ENCODE measurements around the gene RPL22.

The RPL22 gene

DNA sequence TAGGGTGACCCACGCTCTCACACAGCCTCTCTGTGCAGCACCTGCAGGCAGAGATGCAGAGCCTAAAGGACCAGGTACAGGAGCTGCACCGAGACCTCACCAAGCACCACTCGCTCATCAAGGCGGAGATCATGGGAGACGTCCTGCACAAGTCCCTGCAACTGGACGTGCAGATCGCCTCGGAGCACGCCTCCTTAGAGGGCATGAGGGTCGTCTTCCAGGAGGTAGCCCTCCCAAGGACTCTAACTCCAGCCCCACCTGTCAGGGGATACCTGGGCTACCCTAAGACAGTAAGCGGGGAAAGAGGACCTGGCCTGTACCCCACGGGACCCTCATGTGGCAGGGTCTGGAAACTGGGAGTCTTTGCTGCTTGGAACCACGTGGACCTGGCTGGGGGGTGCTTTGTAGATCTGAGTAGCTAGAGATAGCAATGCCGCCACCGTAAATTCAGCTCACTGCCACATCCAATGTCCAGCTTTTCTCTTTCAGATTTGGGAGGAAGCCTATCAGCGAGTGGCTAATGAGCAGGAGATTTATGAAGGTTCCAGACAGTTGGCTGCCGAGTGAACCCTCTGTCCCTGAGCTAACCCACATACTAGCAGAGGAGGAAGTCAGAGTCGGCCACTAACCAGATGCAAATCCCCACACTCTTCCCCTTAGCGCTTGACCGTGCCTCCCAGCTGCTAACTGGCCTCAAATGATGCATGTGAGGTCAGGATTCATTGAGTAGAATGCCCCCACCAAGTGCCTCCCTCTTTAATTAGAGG is 13.0 kb upstream of the RPL22 start:
- H3K36me3 ChIP-seq: no peaks in the 10 kb centered on the region
- H3K4me1 ChIP-seq (ENCODE audit: control insufficient read depth in 1 of 2, insufficient read depth in 1 of 2, low read depth in 1 of 2, low read length in 1 of 2): peaks cover 10 to 13% of the 10 kb centered on the region in 2 experiments
- H3K4me3 ChIP-seq (ENCODE audit: low read depth in 1 of 2, low read length in 1 of 2): no peak overlapping the region
- TF ChIP-seq, protein P1, sequence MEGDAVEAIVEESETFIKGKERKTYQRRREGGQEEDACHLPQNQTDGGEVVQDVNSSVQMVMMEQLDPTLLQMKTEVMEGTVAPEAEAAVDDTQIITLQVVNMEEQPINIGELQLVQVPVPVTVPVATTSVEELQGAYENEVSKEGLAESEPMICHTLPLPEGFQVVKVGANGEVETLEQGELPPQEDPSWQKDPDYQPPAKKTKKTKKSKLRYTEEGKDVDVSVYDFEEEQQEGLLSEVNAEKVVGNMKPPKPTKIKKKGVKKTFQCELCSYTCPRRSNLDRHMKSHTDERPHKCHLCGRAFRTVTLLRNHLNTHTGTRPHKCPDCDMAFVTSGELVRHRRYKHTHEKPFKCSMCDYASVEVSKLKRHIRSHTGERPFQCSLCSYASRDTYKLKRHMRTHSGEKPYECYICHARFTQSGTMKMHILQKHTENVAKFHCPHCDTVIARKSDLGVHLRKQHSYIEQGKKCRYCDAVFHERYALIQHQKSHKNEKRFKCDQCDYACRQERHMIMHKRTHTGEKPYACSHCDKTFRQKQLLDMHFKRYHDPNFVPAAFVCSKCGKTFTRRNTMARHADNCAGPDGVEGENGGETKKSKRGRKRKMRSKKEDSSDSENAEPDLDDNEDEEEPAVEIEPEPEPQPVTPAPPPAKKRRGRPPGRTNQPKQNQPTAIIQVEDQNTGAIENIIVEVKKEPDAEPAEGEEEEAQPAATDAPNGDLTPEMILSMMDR (IDR thresholded peaks at IDR 0.05): no peak
- H3K27ac ChIP-seq: no peak overlapping the region
- H3K27me3 ChIP-seq: peaks cover 72% of the 10 kb centered on the region
- no peaks in the 10 kb centered on the region for H3K9me3 ChIP-seq

DNA sequence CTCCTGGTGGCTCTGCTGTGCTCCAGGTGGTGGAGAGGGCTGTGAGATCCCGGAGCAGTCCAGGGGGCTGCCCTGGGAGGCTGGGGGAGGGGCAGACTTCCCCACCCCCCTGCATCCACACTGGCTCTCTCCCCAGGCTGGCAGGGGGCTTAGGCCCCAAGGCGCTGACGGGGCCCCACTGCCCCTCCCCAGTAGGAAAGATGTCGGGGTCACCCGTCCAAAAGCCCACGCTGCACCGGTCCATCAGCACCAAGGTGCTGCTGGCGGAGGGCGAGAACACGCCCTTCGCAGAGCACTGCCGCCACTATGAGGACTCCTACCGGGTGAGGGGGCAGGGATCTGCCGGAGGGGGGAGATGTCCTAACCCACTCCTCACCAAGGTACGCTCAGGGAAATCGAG is 12.3 kb upstream of the RPL22 start:
- Histone ChIP-seq H3K27me3 (peaks cover 73% of the 10 kb centered on the region), H3K4me3 (ENCODE audit: low read depth in 1 of 2, low read length in 1 of 2) (no peak overlapping the region), H3K4me1 (ENCODE audit: control insufficient read depth in 1 of 2, insufficient read depth in 1 of 2, low read depth in 1 of 2, low read length in 1 of 2) (peaks cover 10 to 13% of the 10 kb centered on the region in 2 experiments), H3K27ac (no peak overlapping the region), H3K9me3 (no peaks in the 10 kb centered on the region), H3K36me3 (no peaks in the 10 kb centered on the region)
- TF ChIP-seq, protein P1 (IDR thresholded peaks at IDR 0.05): no peak

DNA sequence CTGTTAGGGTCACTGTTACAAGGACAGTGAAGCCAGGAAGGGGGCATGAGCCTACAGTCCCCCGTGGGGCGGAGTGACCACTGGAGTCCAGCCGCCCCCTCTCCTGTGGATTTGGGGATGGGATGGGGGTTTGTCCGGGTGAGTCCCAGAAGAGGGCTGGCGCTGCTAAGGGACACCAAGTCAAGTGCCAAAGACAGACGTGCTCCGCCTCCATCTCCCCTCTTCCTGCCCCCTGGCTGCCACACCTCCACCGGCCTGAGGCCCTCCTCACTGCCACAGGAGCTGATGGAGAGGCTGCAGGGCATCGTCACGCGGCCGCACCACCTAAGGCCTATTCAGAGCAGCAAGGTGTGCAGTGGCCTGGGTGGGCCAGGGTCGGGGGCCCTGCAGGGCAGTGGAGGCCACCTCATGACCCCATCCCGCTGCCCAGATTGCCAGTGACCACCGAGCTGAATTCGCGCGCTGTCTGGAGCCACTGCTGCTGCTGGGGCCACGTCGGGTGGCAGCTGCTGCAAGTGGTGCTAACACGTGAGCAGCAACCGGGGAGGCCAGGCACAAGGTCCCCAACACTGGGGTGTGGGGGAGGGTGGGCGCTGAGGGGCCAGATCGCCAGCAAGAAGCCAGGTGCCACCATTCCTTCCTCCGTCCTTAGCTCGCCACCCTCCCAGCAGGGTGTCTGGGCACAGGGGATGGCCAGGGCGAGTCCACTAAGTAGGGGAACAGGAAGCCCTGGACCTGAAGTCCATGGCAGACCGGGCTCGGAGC is 11.4 kb upstream of the RPL22 start:
- TF ChIP-seq, protein P1 (IDR thresholded peaks at IDR 0.05): no peak
- Histone ChIP-seq H3K4me3 (ENCODE audit: low read depth in 1 of 2, low read length in 1 of 2) (no peak overlapping the region), H3K27me3 (peaks cover 83% of the 10 kb centered on the region)

DNA sequence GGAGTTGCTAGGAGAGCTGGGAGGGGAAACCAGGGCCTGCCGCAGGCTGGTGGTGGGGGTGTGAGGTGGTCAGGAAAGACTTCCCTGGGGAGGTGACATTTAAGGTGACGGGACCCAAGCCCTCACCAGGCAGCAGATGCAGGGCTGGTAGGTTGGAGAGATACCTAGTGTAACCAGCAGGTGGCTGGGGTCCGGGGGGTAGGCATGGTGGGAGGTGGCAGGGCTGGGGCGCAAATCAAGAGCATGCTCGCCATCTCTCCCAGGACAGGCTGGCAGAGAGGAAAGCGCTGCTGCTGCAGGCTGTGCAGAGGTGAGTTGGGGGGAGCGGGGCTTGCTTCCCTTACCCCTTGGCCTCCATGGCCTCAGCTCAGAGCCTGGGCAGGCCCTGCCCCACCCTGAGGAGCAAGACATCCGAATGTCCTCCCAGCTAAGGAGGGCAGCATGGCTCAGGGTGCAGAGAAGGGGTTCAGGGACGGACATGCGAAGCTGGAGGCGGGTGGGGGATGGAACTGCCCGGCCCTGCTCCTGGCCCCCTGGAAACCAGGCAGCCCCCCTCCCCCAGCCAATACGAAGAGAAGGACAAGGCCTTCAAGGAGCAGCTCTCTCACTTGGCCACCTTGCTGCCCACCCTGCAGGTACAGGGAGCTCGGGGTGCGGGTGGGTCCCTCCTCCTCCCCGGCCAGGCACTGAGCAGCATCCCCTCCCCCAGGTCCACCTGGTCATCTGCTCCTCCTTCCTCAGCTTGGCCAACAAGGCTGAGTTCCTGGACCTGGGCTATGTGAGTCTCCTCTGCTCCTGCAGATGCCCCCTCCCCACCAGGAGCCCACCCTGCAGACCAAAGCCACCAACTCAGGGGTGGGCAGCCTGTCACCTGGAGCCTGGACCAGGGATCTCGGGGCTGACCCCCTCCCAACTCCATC is 10.5 kb upstream of the RPL22 start:
- Histone ChIP-seq H3K9me3 (no peaks in the 10 kb centered on the region), H3K36me3 (no peaks in the 10 kb centered on the region), H3K27me3 (peaks cover 92% of the 10 kb centered on the region), H3K4me1 (ENCODE audit: control insufficient read depth in 1 of 2, insufficient read depth in 1 of 2, low read depth in 1 of 2, low read length in 1 of 2) (peaks cover 25 to 31% of the 10 kb centered on the region in 2 experiments), H3K27ac (no peak overlapping the region), H3K4me3 (ENCODE audit: low read depth in 1 of 2, low read length in 1 of 2) (peak overlapping the region in 1 of 2 experiments; percentile 36)
- TF ChIP-seq, protein P1 (IDR thresholded peaks at IDR 0.05): no peak

More for the DNA sequence above, 11.4 kb upstream of the RPL22 start:
- Histone ChIP-seq H3K9me3 (no peaks in the 10 kb centered on the region), H3K4me1 (ENCODE audit: control insufficient read depth in 1 of 2, insufficient read depth in 1 of 2, low read depth in 1 of 2, low read length in 1 of 2) (peaks cover 16 to 22% of the 10 kb centered on the region in 2 experiments), H3K27ac (no peak overlapping the region), H3K36me3 (no peaks in the 10 kb centered on the region)
